ENCODE data around the gene IKZF1. TPM values are rescaled to one million over a fixed set of nuclear protein-coding genes. Genes with fewer than 3 reads are reported as not detected.

Gene IKZF1
- total RNA-seq, 1 experiment from 2014 or later, result 0.57 TPM

GRCh38 chr7:50399206-50399605 is 94.7 kb downstream of the IKZF1 start:
- no TSS peak for BruUV-seq (replicated peaks)

More at GRCh38 chr7:50399206-50399605, 94.7 kb downstream of the IKZF1 start:
- intact Hi-C loops (cut with micrococcal nuclease), result no loop called here
- Histone ChIP-seq H3K79me2 (ENCODE audit: insufficient read depth, low read length) (no peaks in the 10 kb centered on the region), H3K9me2 (ENCODE audit: insufficient read depth) (no peaks in the 10 kb centered on the region), H3K9me3 (ENCODE audit: control insufficient read depth in 1 of 2, insufficient read depth in 1 of 2, low read depth in 1 of 2, low read length in 2 of 2) (no peaks in the 10 kb centered on the region), H3K27ac (ENCODE audit: low read depth, low read length) (no peak overlapping the region), H2AFZ (ENCODE audit: low read depth, low read length, poor library complexity, severe bottlenecking) (no peak overlapping the region), H3K4me2 (ENCODE audit: low read length) (no peak overlapping the region), H3K27me3 (ENCODE audit: insufficient read depth, low read length) (peaks cover 41% of the 10 kb centered on the region), H3K4me1 (ENCODE audit: control insufficient read depth in 1 of 2, insufficient read depth in 2 of 2, low read length in 2 of 2) (no peaks in the 10 kb centered on the region), H3K9ac (ENCODE audit: low read length) (no peak overlapping the region), H3K4me3 (replicated peaks in 1 of 2; ENCODE audit: low read depth in 1 of 2, low read length in 2 of 2) (no peak overlapping the region), H4K20me1 (ENCODE audit: insufficient read depth) (no peaks in the 10 kb centered on the region), H3K36me3 (ENCODE audit: control insufficient read depth in 1 of 2, insufficient read depth in 2 of 2, low read length in 2 of 2) (no peaks in the 10 kb centered on the region)
- DNase-seq (ENCODE audit: low read depth, low spot score) (no peak), ATAC-seq (no peak)
- CTCF ChIA-PET, result no interaction called here
- TF ChIP-seq POLR2AphosphoS5 (IDR thresholded peaks at IDR 0.05; ENCODE audit: low read depth, low read length) (no peak), FOSL1 (IDR thresholded peaks at IDR 0.05; ENCODE audit: low read depth) (no peak), POLR2A (IDR thresholded peaks at IDR 0.05; ENCODE audit: borderline replicate concordance, extremely low read depth, insufficient read depth, insufficient read length) (no peak), ELF1 (IDR thresholded peaks at IDR 0.05; ENCODE audit: borderline replicate concordance, low read depth) (no peak), CBX3 (IDR thresholded peaks at IDR 0.05; ENCODE audit: low read depth) (no peak), EZH2phosphoT487 (IDR thresholded peaks at IDR 0.05; ENCODE audit: borderline replicate concordance) (no peak), SP1 (IDR thresholded peaks at IDR 0.05; ENCODE audit: low read depth) (no peak), JUND (IDR thresholded peaks at IDR 0.05) (no peak), YY1 (IDR thresholded peaks at IDR 0.05; ENCODE audit: extremely low read depth, insufficient replicate concordance, low read depth, low read length) (no peak), CTCF (IDR thresholded peaks at IDR 0.05 in 2 of 3, conservative IDR thresholded peaks at IDR 0.05 in 1 of 3; ENCODE audit: borderline replicate concordance in 1 of 3, insufficient read depth in 1 of 3, low read depth in 2 of 3, low read length in 2 of 3) (no peak), CEBPB (IDR thresholded peaks at IDR 0.05; ENCODE audit: low read depth) (no peak), ZFX (IDR thresholded peaks at IDR 0.05) (no peak), RAD21 (IDR thresholded peaks at IDR 0.05; ENCODE audit: low read depth) (no peak), SRF (IDR thresholded peaks at IDR 0.05; ENCODE audit: low read depth) (no peak)
- POLR2A ChIA-PET, result no interaction called here
- RAD21 ChIA-PET (ENCODE audit: low non-redundant PET in 1 of 2, low total read pairs in 2 of 2, uncharacterized antibody in 2 of 2, unreplicated experiment in 2 of 2), result no interaction called here
